ENCODE measurements around the gene HOOK2. TPM values are rescaled to one million over a fixed set of nuclear protein-coding genes. Genes with fewer than 3 reads are reported as not detected.

The HOOK2 gene
- polyA plus RNA-seq, 1 of the 3 experiments (the other 2 are of a cell fraction), result 33.0 TPM

DNA sequence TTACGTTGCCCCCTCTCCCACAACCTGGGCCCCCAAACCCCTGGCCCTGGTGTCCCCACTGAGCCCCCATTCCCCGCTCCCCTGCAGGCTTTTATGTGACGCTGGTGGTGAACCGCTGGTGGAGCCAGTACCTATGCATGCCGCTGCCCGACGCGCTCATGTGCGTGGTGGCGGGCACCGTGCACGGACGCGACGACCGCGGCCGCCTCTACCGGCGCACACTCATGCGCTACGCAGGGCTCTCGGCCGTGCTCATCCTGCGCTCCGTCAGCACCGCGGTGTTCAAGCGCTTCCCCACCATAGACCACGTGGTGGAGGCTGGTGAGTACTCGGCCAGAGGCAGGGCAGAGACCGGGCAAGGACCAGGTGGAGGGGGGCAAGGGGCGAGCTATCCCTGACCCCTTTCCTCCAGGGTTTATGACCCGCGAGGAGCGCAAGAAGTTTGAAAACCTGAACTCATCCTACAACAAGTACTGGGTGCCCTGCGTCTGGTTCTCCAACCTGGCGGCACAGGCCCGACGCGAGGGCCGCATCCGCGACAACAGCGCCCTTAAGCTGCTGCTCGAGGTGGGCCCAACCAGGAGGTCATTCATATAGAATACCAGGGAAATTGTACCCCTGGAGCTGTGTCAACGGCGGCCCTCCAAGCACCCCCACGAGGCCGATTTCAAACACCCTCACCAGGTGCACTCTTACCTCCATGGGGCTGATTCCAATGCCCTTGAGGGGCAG is 20.7 kb downstream of the HOOK2 start:
- Histone ChIP-seq H4K20me1 (ENCODE audit: insufficient read depth) (no peaks in the 10 kb centered on the region), H3K4me2 (no peak overlapping the region), H3F3A (replicated peaks; ENCODE audit: insufficient read depth) (peaks cover 10% of the 10 kb centered on the region), H3K9me2 (no peaks in the 10 kb centered on the region), H3K79me2 (ENCODE audit: insufficient read depth) (no peaks in the 10 kb centered on the region), H3K9ac (no peak overlapping the region), H3K4me3 (ENCODE audit: low read depth in 2 of 2, low read length in 1 of 2) (no peak overlapping the region), H3K27me3 (ENCODE audit: insufficient read depth) (peaks cover 40% of the 10 kb centered on the region), H3K9me3 (no peaks in the 10 kb centered on the region), H2AFZ (ENCODE audit: low read depth) (no peak overlapping the region), H3K27ac (ENCODE audit: low read depth in 2 of 2, low read length in 1 of 2) (no peak overlapping the region), H3K4me1 (ENCODE audit: control insufficient read depth in 1 of 2, insufficient read depth in 2 of 2, low read depth in 1 of 2, low read length in 1 of 2) (peaks cover 0 to 7% of the 10 kb centered on the region in 2 experiments), H3K36me3 (replicated peaks in 1 of 2; ENCODE audit: control insufficient read depth in 1 of 2, insufficient read depth in 2 of 2, low read length in 1 of 2) (no peaks in the 10 kb centered on the region)
- ChIA-PET POLR2A (no interaction called here), CTCF (interaction anchor here (1.2 to 23.9 kb wide), 4 partner anchors 7 to 93 kb away, joined by 3 to 321 read pairs (median 273); partner anchors contain the start of genes BEST2, GET3, JUNB and PRDX2)
- DNase-seq, result peak; percentile 22
- TF ChIP-seq, protein P1, sequence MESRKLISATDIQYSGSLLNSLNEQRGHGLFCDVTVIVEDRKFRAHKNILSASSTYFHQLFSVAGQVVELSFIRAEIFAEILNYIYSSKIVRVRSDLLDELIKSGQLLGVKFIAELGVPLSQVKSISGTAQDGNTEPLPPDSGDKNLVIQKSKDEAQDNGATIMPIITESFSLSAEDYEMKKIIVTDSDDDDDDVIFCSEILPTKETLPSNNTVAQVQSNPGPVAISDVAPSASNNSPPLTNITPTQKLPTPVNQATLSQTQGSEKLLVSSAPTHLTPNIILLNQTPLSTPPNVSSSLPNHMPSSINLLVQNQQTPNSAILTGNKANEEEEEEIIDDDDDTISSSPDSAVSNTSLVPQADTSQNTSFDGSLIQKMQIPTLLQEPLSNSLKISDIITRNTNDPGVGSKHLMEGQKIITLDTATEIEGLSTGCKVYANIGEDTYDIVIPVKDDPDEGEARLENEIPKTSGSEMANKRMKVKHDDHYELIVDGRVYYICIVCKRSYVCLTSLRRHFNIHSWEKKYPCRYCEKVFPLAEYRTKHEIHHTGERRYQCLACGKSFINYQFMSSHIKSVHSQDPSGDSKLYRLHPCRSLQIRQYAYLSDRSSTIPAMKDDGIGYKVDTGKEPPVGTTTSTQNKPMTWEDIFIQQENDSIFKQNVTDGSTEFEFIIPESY (IDR thresholded peaks at IDR 0.05; ENCODE audit: borderline replicate concordance, low read depth), result no peak
- TF ChIP-seq, protein P2, sequence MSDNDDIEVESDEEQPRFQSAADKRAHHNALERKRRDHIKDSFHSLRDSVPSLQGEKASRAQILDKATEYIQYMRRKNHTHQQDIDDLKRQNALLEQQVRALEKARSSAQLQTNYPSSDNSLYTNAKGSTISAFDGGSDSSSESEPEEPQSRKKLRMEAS (IDR thresholded peaks at IDR 0.05; ENCODE audit: low read depth), result no peak
- TF ChIP-seq RXRA (IDR thresholded peaks at IDR 0.05; ENCODE audit: borderline replicate concordance, low read depth) (no peak), ELF1 (IDR thresholded peaks at IDR 0.05) (no peak), EP300 (IDR thresholded peaks at IDR 0.05; ENCODE audit: borderline replicate concordance in 1 of 2, low read depth in 1 of 2, low read length in 1 of 2) (no peak), RAD21 (IDR thresholded peaks at IDR 0.05; ENCODE audit: low read length) (no peak), FOSL2 (IDR thresholded peaks at IDR 0.05; ENCODE audit: borderline replicate concordance, low read depth) (no peak), TCF12 (IDR thresholded peaks at IDR 0.05) (no peak), SIN3A (IDR thresholded peaks at IDR 0.05; ENCODE audit: borderline replicate concordance, low read depth, low read length) (no peak), FOXJ3 (CRISPR knock-in tag; IDR thresholded peaks at IDR 0.05) (no peak), SMC3 (IDR thresholded peaks at IDR 0.05; ENCODE audit: low read depth, low read length) (no peak), GABPA (IDR thresholded peaks at IDR 0.05; ENCODE audit: low read depth) (no peak), RFX5 (IDR thresholded peaks at IDR 0.05; ENCODE audit: low read length) (no peak), POLR2AphosphoS5 (IDR thresholded peaks at IDR 0.05; ENCODE audit: low read depth, low read length) (no peak), GATA2 (CRISPR knock-in tag; IDR thresholded peaks at IDR 0.05) (no peak), JUND (IDR thresholded peaks at IDR 0.05) (no peak), NFIC (IDR thresholded peaks at IDR 0.05; ENCODE audit: borderline replicate concordance) (no peak), CHD2 (IDR thresholded peaks at IDR 0.05; ENCODE audit: low read length, partially characterized antibody) (no peak), EZH2phosphoT487 (IDR thresholded peaks at IDR 0.05; ENCODE audit: borderline replicate concordance, low read depth) (no peak)
- TF ChIP-seq, protein P3, sequence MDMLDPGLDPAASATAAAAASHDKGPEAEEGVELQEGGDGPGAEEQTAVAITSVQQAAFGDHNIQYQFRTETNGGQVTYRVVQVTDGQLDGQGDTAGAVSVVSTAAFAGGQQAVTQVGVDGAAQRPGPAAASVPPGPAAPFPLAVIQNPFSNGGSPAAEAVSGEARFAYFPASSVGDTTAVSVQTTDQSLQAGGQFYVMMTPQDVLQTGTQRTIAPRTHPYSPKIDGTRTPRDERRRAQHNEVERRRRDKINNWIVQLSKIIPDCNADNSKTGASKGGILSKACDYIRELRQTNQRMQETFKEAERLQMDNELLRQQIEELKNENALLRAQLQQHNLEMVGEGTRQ (IDR thresholded peaks at IDR 0.05; ENCODE audit: borderline replicate concordance, low read depth, low read length), result no peak
- WGBS (ENCODE audit: low lambda C conversion rate), result 79% methylated on average over 38 of the region's 50 CpGs

All from SK-N-SH (cell line).